ENCODE measurements around the gene RSPH4A. TPM values are rescaled to one million over a fixed set of nuclear protein-coding genes. Genes with fewer than 3 reads are reported as not detected.

The RSPH4A gene
- total RNA-seq, 2 experiments from 2014 or later = not detected

DNA sequence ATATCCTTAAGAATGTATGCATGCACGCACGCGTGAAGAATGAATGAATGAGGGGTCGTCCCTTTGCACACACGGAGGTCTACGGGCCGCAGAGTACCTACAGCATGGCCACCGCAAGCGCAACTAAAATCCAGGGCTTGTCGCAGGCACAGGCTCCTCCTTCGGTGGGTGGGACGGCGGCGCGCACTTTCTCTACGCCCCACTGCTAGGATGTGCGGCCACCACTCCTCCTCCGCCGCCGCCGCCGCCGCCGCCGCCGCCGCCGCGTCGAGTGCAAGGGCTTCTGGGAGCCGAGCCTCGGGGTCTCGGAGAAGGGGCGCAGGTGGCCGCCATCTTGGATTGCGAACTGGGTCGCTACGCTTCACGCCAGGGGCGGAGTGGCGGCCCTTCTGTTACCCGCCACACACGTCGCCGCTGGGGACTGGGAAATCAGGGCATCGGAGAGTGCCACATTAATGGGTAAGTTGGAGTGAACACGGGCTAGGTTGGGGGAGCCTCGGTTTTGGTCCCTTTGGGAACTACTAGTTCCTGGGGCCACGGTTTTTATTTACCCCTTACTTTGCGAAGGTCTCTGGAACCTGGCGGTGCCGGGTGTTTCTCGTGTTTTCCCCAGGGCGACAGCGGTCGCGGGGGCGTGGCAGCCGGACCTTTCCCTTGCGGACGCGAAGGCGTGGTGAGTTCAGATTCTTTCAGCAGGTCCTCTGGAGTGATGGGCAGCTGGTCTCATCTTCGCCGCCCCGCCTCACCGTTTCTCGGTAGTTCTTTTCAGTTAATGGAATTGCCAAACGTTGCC lies 64.8 kb downstream of the RSPH4A start, which contains the start of gene KPNA5:
Gene KPNA5 (plus strand): TSS at position 332 of the 793 bp plus-strand sequence. CDS start 124 bp downstream, at position 456.
- peaks cover 16% of the 10 kb centered on the region for H3K36me3 Mint-ChIP-seq (ENCODE audit: low read depth)
- CTCF ChIA-PET = interaction anchor here (0.7 to 1.1 kb wide), 2 partner anchors 10 to 13 kb away, joined by 3 read pairs; partner anchors contain the start of gene ZUP1
- intact Hi-C loops (cut with micrococcal nuclease) = loop anchor here (1.0 to 5.0 kb wide), 9 partner anchors 13 to 996 kb away; partner anchors contain the start of genes GOPC, NT5DC1, NUS1 and RWDD1
- H3K4me3 Mint-ChIP-seq = peak within 1 kb of the TSS; percentile 96
- H3K27me3 Mint-ChIP-seq (ENCODE audit: low read depth) = no peaks in the 10 kb centered on the region
- H3K4me1 Mint-ChIP-seq (ENCODE audit: low read depth) = peaks cover 42% of the 10 kb centered on the region
- H3K9me3 Mint-ChIP-seq = no peaks in the 10 kb centered on the region
- H3K27ac Mint-ChIP-seq = peak within 1 kb of the TSS; percentile 97
- DNase-seq = peak; percentile 94

DNA sequence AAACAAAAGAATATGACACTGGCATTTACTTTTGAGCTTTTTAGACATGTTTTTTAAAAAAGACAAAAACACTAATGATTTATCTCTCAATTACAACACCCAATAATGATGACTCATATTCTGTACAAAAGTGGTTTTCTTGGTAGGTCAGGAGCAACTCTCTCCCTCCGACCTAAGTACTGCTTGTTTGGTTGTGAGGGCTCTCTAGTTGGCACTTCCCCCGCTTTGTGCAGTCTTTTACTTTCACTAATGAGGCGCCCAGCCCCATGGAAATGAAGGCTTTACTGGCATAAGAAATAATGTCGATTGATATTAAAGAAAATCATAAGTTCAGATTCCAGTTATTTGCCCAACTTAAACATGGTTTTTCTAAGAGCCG lies 66.0 kb downstream of the RSPH4A start:
- Mint-ChIP-seq H3K9me3 (no peaks in the 10 kb centered on the region), H3K27ac (peak overlapping the region; percentile 81), H3K36me3 (ENCODE audit: low read depth) (peaks cover 16% of the 10 kb centered on the region), H3K4me1 (ENCODE audit: low read depth) (peaks cover 53% of the 10 kb centered on the region), H3K4me3 (peak overlapping the region; percentile 96), H3K27me3 (ENCODE audit: low read depth) (no peaks in the 10 kb centered on the region)
- CTCF ChIA-PET = no interaction called here
- intact Hi-C loops (cut with micrococcal nuclease) = loop anchor here (5.0 kb wide), 4 partner anchors 580 to 995 kb away; partner anchors contain the start of genes GOPC, NT5DC1 and NUS1
- DNase-seq = peak; percentile 44

Other genes with a start within 250 kb of the RSPH4A start
- 1 to 10 TPM; 2.1 to 3.2 TPM for gene DSE, start 245.5 kb upstream of the RSPH4A start, total RNA-seq
- gene CALHM6, start 155.1 kb upstream of the RSPH4A start, total RNA-seq = 1 to 10 TPM; 3.1 to 3.4 TPM
- gene CALHM5, start 104.8 kb upstream of the RSPH4A start, total RNA-seq = not detected
- not detected for gene TRAPPC3L, start 70.8 kb upstream of the RSPH4A start, total RNA-seq
- gene CALHM4, start 62.7 kb upstream of the RSPH4A start, total RNA-seq = not detected
- 10 to 100 TPM; 47.8 to 50.3 TPM for gene RWDD1, start 45.0 kb upstream of the RSPH4A start, total RNA-seq
- gene ZUP1, start 52.3 kb downstream of the RSPH4A start, total RNA-seq = 10 to 100 TPM; 27.2 to 30.7 TPM
- 1 to 10 TPM; 8.4 to 8.9 TPM for gene KPNA5, start 64.7 kb downstream of the RSPH4A start, total RNA-seq
- gene FAM162B, start 149.2 kb downstream of the RSPH4A start, total RNA-seq = not detected
- gene GPRC6A, start 212.6 kb downstream of the RSPH4A start, total RNA-seq = not detected

All from activated naive CD4-positive, alpha-beta T cell treated with anti-CD3 and anti-CD28 coated beads for 36 hours (primary cell).